ENCODE measurements around the gene TBL1XR1.
"Not testable (repeated sequence)": the region's sequence is repeated elsewhere in the genome, so short reads cannot be mapped to it uniquely, and the experiment has no call there.

DNA sequence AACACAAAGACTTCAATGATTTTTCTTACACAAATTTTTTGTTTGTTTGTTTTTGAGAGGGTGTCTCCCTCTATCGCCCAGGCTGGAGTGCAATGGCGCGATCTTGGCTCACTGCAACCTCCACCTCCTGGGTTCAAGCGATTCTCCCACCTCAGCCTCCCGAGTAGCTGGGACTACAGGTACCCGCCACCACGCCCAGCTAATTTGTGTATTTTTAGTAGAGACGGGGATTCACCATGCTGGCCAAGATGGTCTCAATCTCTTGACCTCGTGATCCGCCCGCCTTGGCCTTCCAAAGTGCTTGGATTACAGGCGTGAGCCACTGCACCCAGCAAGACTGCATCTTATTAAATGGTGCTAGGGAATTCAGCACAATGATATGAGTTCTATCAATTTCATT is 4.0 kb downstream of the TBL1XR1 start:
- TF ChIP-seq, protein P1, sequence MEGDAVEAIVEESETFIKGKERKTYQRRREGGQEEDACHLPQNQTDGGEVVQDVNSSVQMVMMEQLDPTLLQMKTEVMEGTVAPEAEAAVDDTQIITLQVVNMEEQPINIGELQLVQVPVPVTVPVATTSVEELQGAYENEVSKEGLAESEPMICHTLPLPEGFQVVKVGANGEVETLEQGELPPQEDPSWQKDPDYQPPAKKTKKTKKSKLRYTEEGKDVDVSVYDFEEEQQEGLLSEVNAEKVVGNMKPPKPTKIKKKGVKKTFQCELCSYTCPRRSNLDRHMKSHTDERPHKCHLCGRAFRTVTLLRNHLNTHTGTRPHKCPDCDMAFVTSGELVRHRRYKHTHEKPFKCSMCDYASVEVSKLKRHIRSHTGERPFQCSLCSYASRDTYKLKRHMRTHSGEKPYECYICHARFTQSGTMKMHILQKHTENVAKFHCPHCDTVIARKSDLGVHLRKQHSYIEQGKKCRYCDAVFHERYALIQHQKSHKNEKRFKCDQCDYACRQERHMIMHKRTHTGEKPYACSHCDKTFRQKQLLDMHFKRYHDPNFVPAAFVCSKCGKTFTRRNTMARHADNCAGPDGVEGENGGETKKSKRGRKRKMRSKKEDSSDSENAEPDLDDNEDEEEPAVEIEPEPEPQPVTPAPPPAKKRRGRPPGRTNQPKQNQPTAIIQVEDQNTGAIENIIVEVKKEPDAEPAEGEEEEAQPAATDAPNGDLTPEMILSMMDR (IDR thresholded peaks at IDR 0.05; ENCODE audit: insufficient read depth, low read length, poor library complexity, severe bottlenecking), result not testable (repeated sequence)
- not testable (repeated sequence) for TF ChIP-seq EZH2phosphoT487 (conservative IDR thresholded peaks at IDR 0.05; ENCODE audit: low read length)
